Ammon's horn (tissue), 1 donor: ENCODE measurements around the gene TFB2M.
"Not testable (repeated sequence)": the region's sequence is repeated elsewhere in the genome, so short reads cannot be mapped to it uniquely, and the experiment has no call there.

Experiments used
- DNase-seq: peaks from one replicate; pipeline ENCODE4 v3.0.0-alpha.2; 2016; ENCODE audit warnings: low spot score

TFB2M gene

DNA sequence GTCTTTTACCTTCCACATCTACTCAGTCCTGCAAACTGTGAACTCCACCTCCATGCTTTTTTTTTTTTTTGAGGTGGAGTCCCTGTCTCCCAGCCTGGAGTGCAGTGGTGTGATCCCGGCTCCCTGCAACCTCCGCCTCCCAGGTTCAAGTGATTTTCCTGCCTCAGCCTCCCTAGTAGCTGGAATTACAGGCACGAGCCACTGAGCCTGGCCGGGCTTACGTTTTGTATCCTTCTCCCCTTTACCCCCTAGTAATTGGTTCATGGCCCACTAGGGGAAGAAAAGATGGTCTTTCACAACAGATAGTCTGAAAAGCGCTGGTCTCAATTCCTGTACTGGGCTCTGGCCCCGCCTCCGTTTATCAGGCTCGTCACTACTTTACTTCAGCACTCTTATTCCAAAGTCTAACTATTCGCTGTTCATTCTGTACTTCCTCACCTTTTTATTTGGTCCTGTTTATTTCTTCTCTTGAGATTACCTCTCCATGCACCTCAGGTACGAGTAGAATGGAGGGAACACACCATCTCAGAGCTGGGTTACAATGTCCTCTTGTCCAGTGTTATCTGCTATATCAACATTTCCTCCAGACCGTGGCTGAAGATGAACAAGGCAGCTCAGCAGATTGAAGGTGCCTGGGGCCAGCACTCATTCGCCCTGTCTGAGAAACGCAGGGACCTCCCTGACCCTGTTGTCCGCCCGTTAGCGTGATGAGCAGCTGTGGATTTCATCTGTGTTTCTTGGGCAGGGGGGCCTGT is 16.4 kb upstream of the TFB2M start:
- no peak for DNase-seq

DNA sequence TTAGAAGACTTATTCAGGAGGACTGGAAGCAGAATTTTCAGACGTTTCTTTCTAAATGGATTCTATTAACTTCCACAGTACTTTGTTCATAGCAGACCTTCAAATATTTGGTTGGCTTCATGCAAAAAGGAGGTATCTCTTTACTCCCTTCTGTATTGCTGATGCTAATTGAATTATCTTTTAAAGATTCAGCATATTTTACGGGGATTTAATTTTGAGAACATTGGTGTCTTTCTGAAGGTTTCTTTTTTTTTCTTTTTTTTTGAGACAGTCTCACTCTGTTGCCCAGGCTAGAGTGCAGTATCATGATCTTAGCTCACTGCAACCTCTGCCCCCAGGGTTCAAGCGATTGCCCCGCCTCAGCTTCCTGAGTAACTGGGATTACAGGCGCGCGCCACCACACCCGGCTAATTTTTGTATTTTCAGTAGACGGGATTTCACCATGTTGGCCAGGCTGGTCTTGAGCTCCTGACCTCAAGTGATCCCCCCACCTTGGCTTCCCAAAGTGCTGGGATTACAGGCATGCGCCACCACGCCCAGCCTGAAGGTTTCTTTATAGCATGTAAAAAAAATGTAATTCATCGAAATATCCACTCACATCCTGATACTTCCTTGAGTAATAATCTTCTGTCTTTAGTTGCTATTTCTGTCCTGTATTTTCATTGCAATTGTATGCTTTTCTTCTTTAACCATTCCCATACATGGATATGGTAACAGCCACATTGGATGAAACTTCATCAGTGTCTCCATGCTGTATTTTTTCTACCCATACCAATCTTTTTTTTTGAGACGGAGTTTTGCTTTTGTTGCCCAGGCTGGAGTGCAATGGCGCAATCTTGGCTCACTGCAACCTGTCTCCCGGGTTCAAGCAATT is 14.7 kb upstream of the TFB2M start:
- no peak for DNase-seq

DNA sequence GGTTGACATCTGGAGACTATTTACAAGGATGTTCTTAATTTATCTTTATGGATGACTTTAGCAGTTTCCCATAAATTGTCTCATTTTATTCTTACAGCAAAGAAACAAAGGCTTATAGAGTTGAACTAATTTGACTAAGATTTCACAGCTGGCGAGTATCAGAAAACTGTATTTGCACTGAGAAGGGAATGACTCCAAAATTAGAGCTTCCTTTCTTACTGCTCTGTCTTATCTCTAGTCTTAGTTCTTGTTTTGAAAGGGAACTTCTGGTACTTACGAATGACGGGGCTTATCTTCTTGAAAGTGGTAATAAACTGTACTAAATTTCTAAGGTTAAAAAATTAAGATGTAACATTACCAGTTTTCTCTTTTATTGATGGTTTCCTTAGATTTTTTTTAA is 13.8 kb upstream of the TFB2M start:
- DNase-seq, result no peak

DNA sequence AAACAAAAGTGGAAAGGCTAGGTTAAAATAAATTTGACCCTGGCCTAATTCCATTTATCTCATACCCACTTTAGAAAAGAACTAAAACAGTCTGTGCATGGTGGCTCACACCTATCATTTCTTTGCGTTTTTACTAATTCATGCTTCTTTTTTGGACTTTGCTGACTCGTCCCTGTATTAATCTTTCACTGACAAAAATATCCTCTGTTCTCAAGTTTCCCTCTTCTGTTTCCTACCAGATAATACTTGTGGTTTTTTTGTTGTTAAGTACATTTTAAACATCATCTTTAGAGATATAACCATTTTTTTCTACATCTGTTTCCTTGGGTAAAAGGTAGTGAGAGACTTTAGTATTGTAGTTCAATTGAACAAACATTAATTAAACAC is 11.7 kb upstream of the TFB2M start:
- no peak for DNase-seq

DNA sequence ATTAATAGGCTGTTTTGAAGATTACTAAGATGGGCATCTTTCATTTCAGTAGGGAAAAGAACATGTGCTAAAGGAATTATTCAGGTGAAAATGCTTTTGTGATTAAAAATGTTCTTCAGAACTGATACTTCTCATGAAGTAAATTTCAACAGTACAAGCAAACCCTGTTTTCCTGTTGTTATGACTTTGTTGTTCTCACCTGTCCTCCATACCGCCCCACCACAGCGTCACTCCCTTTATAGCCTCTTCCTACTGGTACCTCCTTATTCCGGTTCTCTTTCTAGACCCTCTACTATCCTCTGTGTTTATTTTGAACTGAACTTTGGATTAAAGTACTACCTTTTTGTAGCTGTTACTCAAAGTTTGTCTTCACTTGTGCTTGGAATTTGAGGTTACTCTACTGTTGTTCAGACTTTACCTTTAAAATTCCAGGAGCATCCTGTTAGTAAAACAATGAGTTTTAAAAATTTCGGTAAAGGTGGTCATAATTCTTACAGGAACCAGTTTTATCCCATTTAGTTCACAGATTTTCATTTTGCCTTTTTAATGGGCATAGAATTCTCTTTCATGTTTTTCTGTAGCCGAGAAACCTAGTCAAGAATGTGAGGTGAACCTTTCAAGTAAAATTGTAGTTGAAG is 11.1 kb upstream of the TFB2M start:
- DNase-seq, result no peak

DNA sequence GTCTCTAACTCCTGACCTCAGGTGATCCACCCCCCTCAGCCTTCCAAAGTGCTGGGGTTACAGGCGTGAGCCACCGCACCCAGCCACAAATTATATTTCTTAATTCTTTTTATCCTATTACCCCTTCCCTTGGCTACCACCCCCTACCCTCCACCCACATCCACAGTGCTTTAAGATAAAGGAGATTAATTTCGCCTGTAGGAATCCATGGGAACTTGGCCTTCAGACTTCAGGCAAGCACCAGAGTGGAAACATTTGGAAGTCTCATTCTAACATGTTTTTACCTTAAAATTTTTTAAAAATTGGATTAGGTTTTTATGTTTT is 10.6 kb upstream of the TFB2M start:
- no peak for DNase-seq

DNA sequence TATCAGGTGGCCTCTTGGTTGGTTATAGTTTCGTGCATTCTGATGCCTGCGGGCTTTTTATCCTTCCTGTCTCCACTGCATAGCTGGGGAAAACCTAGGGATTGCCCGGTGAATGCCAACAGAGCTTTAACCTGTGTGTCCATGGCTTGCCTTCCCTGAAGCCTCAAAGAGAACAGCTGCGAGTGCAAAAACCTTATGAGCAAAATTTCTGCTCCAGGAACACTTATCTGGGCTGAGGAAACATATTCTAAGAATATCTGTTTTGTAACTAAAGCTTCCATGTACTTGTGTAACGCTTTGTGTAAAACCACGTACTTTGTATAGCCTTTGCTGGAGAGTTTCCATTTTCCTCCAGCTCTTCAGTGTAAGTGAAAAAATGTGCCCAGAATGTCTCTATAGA is 7.4 kb upstream of the TFB2M start:
- DNase-seq, result no peak

DNA sequence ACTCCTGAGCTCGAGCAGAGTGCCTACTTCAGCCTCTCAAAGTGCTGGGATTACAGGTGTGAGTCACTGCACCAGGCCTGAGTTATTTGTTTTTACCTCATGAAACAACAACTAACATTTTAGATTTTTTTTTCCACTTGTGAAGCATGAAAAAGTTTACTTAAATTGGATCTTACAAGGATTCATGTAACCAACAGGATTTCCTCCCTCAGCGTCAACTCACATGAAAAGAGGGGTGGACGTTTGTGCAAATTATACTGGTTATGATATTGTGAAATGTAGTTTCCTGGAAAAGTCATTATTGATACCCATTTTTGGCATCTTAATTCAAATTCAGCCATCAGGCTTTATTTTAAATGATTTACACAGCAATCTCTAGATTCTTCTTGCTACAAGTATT is 6.7 kb upstream of the TFB2M start:
- no peak for DNase-seq

DNA sequence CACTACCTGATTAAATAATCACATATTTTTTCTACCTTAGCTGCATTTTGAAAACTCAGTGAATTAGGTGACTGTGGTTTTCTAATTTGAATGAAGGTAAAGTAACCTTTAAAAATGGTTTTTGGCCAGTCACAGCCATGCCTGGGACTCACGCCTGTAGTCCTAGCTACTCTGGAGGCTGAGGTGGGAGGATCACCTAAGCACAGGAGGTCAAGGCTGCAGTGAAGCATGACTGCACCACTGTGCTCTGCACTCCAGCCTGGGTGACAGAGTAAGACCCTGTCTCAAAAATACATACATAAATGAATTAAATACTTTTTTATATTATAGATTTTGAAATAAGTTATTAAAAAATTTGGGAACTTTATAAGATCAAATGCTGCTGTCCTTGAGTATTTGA is 5.9 kb upstream of the TFB2M start:
- DNase-seq, result no peak

DNA sequence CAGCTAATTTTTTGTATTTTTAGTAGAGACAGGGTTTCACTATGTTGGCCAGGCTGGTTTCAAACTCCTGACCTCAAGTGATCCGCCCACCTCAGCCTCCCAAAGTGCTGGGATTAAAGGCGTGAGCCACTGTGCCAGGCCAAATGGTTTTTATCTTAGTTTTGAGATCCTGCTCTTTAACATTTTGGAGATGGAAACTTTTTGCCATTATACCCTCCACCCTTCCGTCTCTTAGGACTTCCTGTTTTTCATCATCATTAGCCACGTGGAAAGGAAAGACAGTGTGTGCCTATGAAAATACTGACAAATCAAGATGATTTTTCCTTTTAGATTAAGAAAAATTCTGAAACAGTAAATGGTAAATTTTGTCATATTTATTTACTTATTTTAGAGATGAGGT is 5.2 kb upstream of the TFB2M start:
- DNase-seq, result not testable (repeated sequence)

DNA sequence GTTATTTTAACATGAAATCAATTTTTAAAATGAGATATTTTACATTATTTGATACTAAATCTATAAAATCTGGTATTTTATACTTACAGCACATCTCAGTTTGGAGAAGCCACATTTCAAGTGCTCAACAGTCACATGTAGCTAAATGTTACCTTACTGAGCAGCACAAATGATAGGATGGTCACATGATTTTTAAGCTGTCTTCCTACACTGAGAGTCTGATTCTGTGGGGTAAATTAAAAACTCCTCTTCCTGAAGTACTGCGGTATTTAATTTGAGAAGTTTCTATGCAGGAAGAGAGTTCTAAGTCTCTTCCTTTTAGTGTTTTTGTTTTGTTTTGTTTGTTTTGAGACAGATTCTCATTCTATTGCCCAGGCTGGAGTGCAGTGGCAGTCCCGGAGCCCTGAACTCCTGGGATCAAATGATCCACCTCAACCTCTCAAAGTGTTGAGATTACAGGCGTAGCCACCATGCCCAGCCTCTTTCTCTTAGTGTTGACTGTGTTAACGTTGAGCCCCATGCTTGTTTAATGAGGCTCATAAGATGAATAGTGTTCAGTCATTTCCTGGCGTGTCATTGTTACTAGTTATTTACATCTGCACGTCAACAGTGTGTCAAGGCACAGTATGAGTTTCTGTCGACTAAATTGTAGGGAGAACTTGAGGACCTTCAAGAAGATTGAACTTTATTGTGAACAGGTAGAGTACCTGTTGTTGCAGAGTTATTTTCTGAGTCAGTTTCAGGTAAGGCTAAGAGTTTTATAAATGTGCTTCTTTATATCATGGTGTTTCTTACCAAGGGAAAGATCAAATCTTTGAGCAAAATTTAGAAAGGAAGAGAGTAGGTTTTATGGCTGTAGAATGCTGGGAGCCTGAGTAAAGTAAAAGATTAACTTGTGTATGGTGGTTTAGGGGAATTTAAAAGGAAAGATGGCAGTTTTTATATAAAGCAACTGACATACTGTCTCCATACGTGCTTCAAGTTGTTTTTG is 3.5 kb upstream of the TFB2M start:
- no peak for DNase-seq

DNA sequence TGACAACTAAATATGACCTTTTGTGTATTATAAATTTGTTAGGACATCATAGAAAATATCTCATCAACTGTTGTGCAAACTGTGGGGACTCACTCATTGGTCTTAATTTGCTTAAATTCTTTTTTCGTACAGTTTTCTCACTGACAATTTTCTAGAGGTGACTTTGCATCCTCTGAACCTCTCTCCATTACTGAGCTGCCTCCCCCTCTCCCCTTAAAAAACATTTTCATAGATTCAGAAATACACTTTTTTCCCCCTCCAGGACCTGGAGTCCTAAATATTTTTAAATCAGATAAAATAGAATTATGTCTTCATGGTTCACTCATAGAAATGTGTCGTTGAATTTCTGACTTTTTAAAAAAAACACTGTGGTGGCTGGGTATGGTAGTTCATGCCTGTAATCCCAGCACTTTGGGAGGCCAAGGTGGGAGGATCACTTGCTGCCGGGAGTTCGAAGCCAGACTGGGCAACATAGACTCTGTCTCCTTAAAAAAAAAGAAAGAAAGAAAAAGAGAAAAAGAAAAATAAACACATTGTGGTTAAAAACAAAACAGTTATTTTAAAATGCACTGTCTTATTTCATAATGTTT is 1.7 kb upstream of the TFB2M start:
- no peak for DNase-seq

DNA sequence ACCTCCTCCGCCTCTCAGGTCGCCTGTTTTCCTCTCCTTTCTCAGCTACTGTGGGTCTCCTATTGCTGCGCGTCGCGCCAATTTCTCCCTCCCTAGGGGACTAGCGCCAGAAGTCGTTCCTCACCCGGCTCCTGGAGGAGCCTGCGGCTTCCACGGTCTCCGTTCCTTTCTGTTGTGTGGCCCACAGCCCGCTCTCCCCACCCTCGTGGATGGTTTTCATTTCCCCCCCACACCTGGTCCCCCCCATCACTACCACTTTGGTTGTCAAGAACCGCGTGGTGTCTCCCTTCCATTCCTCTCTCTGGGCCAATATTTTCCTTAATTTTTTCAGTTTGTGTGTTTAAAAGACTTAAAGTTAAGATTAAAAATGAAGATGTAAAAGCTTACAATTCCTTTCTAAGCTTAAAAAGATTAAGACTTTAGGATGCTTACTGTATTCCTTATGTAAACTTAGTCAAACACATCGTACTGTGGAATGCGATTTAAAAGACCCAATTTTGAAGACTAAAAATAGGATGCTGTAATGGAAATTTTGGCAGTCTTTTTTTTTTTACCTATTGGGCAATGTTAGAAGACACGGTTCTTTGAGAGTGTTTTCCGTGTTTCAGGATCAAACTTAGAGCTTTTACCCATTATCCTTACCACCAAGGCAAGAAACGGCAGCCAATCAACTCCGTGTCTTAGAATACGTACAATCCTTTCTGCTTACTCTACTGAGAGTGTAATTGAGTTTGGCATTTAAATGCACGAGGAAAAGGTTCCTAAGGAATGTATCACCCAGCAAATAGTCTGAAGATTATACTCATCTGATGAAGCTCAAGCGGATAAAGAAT is 968 bp upstream of the TFB2M start:
- peak; percentile 10 for DNase-seq

DNA sequence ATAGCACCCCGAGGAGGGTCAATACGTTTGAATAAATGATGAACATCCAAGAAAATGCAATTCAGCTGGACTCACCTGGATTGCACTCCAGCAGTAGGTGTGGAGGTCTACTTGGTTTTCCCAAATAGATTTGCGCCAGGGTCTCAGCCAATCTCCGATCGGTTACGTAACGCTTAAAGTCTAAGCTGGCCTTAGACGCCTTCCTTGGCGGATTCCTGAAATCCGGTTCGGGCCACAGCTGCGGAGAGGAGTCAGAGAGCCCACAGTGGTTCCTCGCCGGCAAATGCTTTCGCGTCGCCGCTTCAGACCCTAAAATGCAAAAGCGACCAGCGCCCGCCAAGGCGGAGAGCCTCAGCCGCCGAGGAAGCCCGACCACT is 322 bp downstream of the TFB2M start:
- no peak for DNase-seq

DNA sequence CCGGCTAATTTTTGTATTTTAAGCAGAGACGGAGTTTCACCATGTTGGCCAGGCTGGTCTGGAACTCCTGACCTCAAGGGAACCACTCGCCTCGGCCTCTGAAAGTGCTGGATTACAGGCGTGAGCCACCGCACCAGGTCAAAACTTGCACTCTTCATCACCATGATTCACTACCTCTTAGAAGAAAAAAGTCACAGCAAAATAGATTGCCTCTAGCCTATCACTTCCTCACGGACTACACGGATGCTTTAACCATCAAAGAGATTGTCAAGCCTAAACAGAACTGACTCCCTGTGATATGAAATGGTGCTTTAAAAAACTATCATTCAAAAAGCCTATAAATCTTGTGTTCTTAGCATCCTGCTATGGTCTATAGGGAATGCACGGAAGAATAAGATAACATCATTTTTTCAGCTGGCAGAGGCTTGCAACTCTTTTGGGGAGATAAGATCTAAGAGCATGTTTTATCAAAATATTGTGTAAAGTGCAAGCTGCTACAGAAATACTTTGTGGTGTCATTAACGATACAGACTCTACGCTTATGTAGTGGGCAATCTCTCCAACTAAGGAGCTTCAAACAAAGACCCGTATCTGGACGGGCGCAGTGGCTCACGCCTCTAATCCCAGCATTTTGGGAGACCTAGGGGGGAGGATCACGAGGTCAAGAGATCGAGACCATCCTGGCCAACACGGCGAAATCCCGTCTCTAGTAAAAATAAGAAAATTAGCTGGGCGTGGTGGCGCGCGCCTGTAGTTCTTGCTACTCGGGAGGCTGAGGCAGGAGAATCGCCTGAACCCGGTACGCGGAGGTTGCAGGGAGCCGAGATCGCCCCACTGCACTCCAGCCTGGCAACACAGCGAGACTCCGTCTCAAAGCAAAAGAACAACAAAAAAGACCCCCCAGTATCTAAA is 966 bp downstream of the TFB2M start:
- no peak for DNase-seq

DNA sequence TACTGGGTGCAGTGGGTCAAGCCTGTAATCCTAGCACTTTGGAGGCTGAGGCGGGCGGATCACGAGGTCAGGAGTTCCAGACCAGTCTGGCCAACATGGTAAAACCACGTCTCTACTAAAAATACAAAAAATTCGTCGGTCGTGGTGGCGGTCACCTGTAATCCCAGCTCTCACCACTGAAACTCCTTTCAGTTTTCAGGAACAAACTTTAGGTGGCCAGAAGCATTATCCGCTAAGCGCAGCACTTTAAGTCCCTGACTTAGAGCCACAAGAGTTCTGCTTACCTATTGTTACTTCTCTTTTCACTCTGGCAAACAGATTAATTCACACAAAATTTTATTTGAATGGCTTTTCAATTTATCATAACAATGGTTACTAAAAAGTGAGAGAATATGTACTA is 5.2 kb downstream of the TFB2M start:
- DNase-seq, result not testable (repeated sequence)

DNA sequence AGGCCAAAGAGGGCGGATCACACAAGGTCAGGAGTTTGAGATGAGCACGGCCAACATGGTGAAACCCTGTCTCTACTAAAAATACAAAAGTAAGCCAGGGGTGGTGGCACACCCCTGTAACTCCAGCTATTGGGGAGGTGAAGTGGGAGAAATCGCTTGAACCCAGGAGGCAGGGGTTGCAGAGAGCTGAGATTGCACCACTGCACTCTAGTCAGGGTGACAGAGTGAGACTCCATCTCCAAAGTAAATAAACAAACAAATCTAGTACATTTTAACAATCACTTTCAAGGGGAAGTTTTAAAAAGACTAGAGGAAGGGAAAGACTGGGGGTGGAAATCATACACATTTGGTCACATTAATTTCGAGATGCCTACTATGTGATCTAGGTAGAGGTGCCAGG is 6.8 kb downstream of the TFB2M start:
- no peak for DNase-seq

DNA sequence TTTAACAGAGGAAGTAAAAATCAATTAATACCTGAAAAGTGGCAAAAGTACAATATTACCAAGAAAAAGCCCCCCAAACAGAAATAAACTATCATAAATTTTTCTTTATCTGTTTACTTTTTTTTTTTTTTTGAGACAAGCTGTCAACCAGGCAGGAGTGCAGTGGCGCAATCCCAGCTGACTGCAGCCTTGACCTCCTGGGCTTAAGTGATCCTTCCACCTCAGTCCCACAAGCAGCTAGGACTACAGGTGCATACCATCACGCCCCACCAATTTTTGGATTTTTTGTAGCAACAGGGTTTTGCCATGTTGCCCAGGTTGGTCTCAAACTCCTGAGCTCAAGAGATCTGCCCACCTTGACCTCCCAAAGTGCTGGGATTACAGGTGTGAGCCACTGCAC is 8.0 kb downstream of the TFB2M start:
- no peak for DNase-seq

DNA sequence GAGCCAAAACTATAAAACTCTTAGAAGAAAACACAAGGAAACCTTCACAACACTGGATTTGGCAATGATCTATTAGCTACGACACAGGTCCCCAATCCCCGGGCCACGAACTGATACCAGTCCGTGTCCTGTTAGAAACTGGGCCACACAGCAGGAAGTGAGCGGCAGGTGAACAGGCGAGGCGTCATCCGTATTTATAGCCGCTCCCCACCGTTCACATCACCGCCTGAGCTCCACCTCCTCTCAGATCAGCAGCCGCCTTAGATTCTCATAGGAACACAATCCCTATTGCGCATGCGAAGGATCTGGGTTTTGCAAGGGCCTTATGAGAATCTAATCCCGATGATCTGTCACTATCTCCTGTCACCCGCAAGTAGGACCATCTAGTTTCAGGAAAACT is 11.9 kb downstream of the TFB2M start:
- no peak for DNase-seq

DNA sequence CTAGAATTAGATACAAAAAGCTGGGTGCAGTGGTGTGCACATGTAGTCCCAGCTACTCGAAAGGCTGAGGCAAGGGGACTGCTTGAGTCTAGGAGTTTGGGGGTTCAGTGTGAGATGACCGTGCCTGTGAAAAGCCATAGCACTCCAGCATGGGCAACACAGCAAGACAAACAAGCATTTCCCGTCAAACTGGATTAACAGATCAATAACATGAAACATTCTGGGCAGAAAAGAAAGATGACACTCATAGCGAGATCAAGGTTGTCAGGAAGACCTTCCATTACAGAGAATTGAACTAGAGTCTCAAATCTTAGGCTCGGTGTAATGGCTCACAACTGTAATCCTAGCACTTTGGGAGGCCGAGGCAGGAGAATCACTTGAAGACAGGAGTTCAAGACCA is 14.0 kb downstream of the TFB2M start:
- DNase-seq, result no peak
